Smooth muscle cell (in vitro differentiated cells): ENCODE data around the gene HOXD9. TPM values are rescaled to one million over a fixed set of nuclear protein-coding genes. Genes with fewer than 3 reads are reported as not detected.

Source experiments
- DNase-seq: peaks from one replicate; lab custom pipeline; 2025; ENCODE audit not compliant: unreplicated experiment; lab: John Stamatoyannopoulos, UW
- H2AFZ ChIP-seq: fragments of 200-600 bp; sonication (generic); 2 replicates; pipeline ENCODE4 v1.6.0; 2016; ENCODE audit warnings: antibody characterized with exemption, low read depth, mild to moderate bottlenecking
- H3F3A ChIP-seq: fragments of 200-600 bp; sonication (generic); 2 replicates; pipeline ENCODE4 v1.6.0; 2017; ENCODE audit warnings: antibody characterized with exemption, low read depth
- H3K27ac ChIP-seq: fragments of 200-600 bp; sonication (generic); 2 replicates; pipeline ENCODE4 v1.5.1; 2016; ENCODE audit warnings: low read depth, mild to moderate bottlenecking
- H3K27me3 ChIP-seq: fragments of 200-600 bp; sonication (generic); 2 replicates; pipeline ENCODE4 v1.6.1; 2016; ENCODE audit warnings: low read depth, mild to moderate bottlenecking
- H3K36me3 ChIP-seq: fragments of 200-600 bp; sonication (generic); 2 replicates; pipeline ENCODE4 v1.5.1; 2016; ENCODE audit warnings: low read depth
- H3K4me1 ChIP-seq: fragments of 200-600 bp; sonication (generic); 2 replicates; pipeline ENCODE4 v1.5.1; 2016; ENCODE audit warnings: low read depth
- H3K4me2 ChIP-seq: fragments of 200-600 bp; sonication (generic); 2 replicates; pipeline ENCODE4 v1.6.0; 2016; ENCODE audit warnings: mild to moderate bottlenecking
- H3K4me3 ChIP-seq: fragments of 200-600 bp; sonication (generic); 2 replicates; pipeline ENCODE4 v1.5.1; 2016; ENCODE audit warnings: mild to moderate bottlenecking
- H3K79me2 ChIP-seq: fragments of 200-600 bp; sonication (generic); 2 replicates; pipeline ENCODE4 v1.6.0; 2016; ENCODE audit warnings: low read depth, mild to moderate bottlenecking
- H3K9ac ChIP-seq: fragments of 200-600 bp; sonication (generic); 2 replicates; pipeline ENCODE4 v1.6.0; 2016; ENCODE audit warnings: low read depth
- H3K9me3 ChIP-seq: fragments of 200-600 bp; sonication (generic); replicated peaks from 2 replicates; pipeline ENCODE4 v1.5.1; 2016; ENCODE audit warnings: low read depth
- H4K20me1 ChIP-seq: fragments of 200-600 bp; sonication (generic); 2 replicates; pipeline ENCODE4 v1.6.0; 2016; ENCODE audit warnings: low read depth
- WGBS: methylation state at CpG from one replicate; pipeline ENCODE4 v1.1.7; 2016; ENCODE audit warnings: low lambda C conversion rate; 5-methylcytosine and 5-hydroxymethylcytosine counted together
- polyA plus RNA-seq: library from polyadenylated mRNA; unstranded; fragments of >200 nt; fragmentation: Nextera tagmentation; extraction: Ambion mirVana; gene quantifications from 2 replicates; pipeline ENCODE4 v1.2.1, GENCODE V29; 2016
- total RNA-seq: library from RNA; depleted of rRNA; stranded (reverse); fragments of >200 nt; gene quantifications from 2 replicates; pipeline ENCODE4 v1.2.3, GENCODE V29; 2014
- TF ChIP-seq, protein P1 (sequence below): fragments of 200-600 bp; sonication (generic); IDR thresholded peaks from 2 replicates; pipeline ENCODE4 v1.5.1; 2017; ENCODE audit warnings: borderline replicate concordance, mild to moderate bottlenecking, antibody characterized with exemption; ENCODE audit not compliant: insufficient read depth, poor library complexity, severe bottlenecking

The HOXD9 gene
- total and polyA plus RNA-seq, 2 experiments from 2014 or later: 0.49 to 2.2 TPM

DNA sequence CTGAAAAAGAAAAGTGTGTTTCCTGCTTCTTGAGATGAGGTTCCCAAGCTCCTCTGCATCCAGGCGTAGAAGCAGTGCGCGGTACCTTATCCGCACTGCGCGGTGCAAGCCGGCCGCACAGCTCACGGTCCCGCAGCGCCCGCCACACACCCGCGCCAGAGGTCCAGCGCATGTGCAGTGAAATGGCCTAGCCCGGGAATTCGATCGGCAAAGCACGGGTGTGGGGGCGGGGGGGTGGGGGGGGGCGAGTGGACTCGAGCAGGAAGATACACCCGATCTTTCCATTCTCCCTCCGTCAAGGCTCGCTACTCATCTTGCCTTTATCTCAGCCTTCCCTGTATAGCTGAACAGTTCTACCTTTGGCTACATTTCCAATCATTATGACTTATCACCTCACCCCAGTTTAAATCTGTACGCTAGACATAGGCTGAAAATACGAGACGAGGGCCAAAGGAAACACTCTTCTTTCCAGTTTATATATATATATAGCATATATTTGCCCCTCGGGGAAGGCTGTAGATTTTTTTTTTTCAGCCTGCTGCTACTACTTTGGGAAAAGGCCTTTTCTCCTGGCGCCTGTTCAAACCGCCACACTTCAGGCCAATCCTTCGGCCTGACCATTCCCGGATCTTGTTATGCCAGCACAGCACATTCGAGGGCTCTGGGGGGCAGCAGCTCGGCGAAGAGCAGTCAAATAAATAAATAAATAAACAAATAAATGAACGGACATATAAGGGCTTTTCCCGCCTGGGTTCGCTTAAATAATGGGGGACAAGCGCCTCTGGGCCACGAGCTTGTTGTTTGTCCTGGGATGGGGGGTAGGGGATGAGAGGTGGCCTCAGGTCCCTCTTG lies 17.4 kb downstream of the HOXD9 start:
- Histone ChIP-seq H3K4me1 (no peaks in the 10 kb centered on the region), H3K27ac (no peak overlapping the region), H3K4me3 (peak overlapping the region; percentile 61), H3K36me3 (no peaks in the 10 kb centered on the region), H2AFZ (peak overlapping the region; percentile 80), H3K9me3 (no peaks in the 10 kb centered on the region), H4K20me1 (no peaks in the 10 kb centered on the region), H3F3A (no peaks in the 10 kb centered on the region), H3K79me2 (no peaks in the 10 kb centered on the region), H3K27me3 (peaks cover 95% of the 10 kb centered on the region), H3K4me2 (peak overlapping the region; percentile 84), H3K9ac (no peak overlapping the region)
- no peak for DNase-seq
- 56% methylated on average over 40 of the region's 41 CpGs for WGBS
- TF ChIP-seq, protein P1, sequence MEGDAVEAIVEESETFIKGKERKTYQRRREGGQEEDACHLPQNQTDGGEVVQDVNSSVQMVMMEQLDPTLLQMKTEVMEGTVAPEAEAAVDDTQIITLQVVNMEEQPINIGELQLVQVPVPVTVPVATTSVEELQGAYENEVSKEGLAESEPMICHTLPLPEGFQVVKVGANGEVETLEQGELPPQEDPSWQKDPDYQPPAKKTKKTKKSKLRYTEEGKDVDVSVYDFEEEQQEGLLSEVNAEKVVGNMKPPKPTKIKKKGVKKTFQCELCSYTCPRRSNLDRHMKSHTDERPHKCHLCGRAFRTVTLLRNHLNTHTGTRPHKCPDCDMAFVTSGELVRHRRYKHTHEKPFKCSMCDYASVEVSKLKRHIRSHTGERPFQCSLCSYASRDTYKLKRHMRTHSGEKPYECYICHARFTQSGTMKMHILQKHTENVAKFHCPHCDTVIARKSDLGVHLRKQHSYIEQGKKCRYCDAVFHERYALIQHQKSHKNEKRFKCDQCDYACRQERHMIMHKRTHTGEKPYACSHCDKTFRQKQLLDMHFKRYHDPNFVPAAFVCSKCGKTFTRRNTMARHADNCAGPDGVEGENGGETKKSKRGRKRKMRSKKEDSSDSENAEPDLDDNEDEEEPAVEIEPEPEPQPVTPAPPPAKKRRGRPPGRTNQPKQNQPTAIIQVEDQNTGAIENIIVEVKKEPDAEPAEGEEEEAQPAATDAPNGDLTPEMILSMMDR: no peak

DNA sequence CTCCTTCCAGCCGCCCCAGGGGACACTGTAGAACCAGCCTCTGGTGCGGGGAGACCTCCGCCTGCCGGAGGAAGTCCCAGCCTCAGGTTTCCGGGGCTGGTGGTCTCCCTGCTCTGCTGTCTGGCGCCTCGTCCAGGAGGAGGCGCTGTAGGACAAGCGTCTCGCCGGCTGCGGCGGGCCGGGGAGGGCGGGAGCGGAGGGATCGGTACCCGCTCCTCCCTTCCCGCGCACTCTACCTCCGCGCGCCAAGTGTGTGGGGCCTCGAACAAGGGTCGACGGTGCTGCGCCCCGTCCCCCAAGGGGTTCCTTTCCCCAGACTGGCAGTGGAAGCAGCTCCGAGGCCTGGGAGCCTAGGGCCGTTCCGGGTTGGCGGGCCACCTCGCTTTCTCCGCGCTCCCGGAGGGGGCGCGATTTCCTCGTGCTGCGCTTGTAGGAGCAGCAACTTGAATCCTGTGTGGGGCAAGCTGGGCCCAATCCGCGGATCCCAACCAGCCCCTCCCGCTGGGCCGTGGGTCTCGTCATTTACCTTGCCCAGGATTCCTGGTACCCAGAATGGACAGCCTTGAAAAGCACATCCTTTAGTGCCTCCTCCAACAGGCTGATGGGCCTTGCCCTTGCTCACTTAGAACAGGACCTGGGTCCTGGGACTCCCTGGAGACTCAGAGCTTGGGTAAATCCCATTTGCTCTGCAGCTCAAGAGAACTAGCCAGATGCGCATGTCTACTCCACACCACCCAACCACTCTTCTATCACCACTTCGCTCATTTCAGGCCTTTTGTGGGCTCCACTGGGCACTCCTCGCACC lies 18.2 kb downstream of the HOXD9 start:
- Histone ChIP-seq H3F3A (no peaks in the 10 kb centered on the region), H3K79me2 (no peaks in the 10 kb centered on the region), H3K4me1 (no peaks in the 10 kb centered on the region), H3K27me3 (peaks cover 95% of the 10 kb centered on the region), H3K9ac (no peak overlapping the region), H2AFZ (peak overlapping the region; percentile 80), H3K4me2 (peak overlapping the region; percentile 84), H3K9me3 (no peaks in the 10 kb centered on the region), H3K4me3 (peak overlapping the region; percentile 61), H4K20me1 (no peaks in the 10 kb centered on the region), H3K36me3 (no peaks in the 10 kb centered on the region), H3K27ac (no peak overlapping the region)
- TF ChIP-seq, protein P1: peak; percentile 95
- WGBS: 7% methylated on average over 41 of the region's 48 CpGs
- DNase-seq: peak; percentile 65

GRCh38 chr2:176142281-176142680 lies 19.8 kb downstream of the HOXD9 start:
- Histone ChIP-seq H3K79me2 (no peaks in the 10 kb centered on the region), H2AFZ (no peak overlapping the region), H3K9me3 (no peaks in the 10 kb centered on the region), H3K36me3 (no peaks in the 10 kb centered on the region), H3K27ac (no peak overlapping the region), H3F3A (no peaks in the 10 kb centered on the region), H3K27me3 (peaks cover 95% of the 10 kb centered on the region), H3K4me3 (no peak overlapping the region), H4K20me1 (no peaks in the 10 kb centered on the region), H3K4me1 (no peaks in the 10 kb centered on the region), H3K9ac (no peak overlapping the region), H3K4me2 (no peak overlapping the region)
- DNase-seq: no peak
- TF ChIP-seq, protein P1: no peak
- 82% methylated on average over 2 of the region's 2 CpGs for WGBS
